ENCODE data around the gene HIVEP3.

Gene HIVEP3

DNA sequence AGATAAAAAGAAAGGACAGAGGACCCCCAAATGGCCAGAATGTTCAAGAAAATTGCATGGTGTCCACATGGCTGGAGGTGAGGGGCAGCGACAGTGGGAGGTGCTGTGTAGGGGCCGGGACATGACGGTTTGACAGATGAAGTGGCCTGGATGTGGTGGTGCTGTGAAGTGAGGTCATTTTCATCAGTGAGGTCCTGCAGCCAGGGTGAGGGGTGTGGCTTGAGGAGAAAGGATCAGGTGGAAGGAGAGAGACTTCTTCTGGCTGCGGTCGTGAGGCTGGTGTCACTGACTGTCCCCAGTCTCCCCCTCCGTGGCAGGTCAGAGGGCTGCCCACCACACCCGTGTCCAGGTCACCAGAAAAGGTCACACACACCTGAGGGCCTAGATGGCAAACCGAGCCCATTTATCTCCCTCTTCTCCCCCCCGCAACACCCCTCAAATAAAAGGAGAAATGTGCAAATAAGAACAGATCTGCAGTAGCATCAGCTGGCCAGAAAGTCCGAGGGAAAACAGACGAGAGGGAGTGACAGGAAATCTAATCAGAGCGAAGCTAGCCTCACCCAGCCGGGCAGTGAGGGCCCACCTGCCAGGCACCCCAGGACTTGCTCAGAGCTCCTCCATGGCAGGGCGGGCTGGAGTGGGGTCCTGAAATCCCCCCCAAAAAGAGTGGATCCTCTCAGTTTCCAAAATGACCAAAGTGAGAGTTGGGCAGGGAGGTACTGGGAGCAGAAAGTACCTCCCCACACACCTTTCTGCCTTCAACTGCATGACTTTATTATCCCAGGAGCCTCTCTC is 285.7 kb downstream of the HIVEP3 start:
- no peak for DNase-seq (ENCODE audit: low read depth in 3 of 3)

DNA sequence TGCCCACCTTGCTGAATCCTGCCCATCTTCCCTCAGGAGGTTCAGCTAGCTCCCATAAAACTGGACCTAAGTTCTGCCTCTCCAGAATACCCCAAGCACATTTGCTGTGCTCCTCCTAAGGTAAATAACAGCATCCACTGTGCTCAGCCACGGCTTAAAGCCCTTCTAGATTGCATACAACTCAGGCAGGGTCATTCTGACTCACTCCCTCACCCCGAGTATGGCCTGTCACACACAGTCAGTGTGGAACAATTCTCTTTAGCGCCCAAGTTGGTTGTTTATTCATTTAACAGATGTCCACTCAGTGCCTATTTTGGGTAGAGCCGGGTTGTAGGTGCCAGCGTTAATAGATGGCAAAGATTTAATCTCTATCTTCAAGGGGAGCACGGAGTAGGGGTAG is 286.8 kb downstream of the HIVEP3 start:
- no peak for DNase-seq (ENCODE audit: low read depth in 3 of 3)

DNA sequence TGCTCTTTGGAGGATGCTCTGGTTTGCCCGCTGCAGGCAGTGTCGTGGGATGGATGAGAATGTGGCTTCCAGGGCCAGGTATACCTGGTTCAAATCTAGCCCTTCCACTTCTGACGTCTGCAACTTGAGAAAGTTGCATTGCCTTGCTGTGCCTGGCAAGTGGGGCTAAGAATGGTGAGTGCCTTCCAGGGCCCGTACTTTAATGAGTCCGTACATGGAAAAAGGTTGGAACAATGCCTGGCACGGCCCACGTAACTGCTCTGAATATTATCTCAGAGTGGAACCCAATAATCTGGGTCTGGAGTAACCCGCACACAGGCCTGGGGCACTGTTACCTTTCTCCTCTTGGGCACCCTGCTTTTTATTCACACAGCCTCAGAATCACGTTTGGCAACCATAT is 287.6 kb downstream of the HIVEP3 start:
- DNase-seq (ENCODE audit: low read depth in 3 of 3): no peak

DNA sequence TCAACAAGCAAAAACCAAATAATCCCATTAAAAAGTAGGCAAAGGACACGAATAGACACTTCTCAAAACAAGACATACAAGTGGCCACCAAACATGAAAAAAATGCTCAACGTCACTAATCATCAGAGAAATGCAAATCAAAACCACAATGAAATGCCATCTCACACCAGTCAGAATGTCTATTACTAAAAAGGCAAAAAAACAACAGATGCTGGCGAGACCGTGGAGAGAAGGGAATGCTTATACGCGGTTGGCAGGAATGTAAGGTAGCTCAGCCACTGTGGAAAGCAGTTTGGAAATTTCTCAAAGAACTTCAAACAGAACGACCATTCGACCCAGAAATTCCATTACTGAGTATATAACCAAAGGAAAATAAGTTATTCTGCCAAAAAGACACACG is 289.2 kb downstream of the HIVEP3 start:
- DNase-seq (ENCODE audit: low read depth in 3 of 3): no peak

DNA sequence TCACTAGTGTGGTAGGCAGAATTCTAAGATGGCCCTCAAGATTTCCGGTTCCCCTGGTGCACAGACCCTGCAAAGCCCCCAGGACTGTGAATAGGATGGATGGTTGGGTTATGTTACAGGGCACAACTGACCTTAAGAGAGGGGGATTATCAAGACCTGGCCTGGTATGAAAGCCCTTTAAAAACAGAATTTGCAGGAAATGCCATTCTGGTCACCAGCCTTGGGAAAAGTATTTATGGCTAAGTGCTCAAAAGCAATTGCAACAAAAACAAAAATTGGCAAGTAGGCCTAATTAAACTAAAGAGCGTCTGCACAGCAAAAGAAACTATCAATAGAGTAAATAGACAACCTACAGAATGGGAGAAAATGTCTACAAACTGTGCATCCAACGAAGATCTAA is 289.6 kb downstream of the HIVEP3 start:
- no peak for DNase-seq (ENCODE audit: low read depth in 3 of 3)

DNA sequence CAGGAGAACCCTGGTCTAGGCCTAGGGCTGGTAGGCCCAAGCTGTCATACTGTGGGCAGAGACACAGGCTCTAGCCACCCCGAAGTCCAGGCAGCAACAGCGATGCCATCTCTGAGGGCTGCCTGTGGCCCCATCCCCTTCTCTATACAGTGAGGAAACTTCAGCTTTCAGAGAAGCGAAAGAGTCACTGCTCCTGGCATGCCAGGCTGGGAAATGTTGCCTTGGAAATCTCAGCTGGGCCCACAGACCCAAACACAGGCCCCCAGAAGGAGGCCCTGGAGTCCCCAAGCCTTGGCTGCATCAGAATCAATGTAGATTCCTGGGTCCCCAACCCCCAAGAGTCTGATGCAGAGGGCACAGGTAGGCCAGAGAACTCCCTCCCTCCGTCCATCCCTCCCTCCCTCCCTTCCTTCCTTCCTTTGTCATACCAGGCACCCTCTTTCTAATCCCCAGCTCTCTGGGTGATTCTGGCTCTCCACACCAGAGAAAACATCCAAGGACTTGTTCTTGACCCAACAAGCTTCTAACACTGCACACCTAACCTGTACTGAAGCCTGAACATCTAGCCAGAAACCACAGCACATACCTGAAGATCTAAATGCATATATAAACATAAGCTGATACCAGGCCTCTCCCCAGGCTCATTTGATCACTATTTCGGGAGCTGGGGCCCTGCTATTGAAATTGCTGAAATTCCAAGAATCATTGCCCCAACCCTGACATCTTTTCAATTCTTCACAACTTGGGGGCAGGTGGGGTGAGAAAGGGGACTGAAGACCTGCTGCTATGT is 291.0 kb downstream of the HIVEP3 start:
- DNase-seq (ENCODE audit: low read depth in 3 of 3): no peak

DNA sequence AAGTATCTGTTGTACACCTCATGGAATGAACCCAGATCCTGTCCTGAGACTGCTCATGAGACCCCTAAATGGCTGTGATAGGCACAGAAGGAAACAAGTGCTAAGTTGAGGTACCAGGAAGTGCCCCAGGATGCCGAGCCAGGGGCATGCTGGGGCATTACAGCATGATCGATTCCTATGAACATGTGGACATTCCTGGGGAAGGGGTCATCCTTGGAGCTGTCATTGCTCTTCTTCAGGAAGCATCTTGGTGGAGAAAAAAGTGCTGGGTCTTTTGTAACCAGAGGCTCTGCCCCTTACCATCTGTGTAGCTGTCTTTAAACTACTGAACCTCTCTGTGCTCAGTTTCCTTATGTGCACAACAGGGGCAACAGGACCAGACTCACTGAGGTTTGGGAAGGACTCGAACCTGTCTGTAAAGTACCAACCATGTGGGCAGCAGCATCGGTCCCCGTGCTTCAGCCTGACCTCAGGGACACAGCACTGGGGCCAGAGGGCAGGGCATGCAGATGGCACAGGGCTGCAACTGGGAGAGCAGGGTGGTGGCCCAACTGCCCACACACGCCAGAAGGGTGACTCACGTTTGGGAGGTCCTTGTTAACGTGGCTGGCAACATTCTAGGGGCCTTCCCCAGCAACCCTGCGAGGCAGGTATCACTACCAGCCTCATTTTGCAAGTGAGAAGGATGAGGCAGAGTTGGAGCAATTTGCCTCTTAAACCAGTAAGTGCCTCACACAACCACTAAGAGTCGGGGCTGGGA is 291.9 kb downstream of the HIVEP3 start:
- peak in 2 of 3 donors; percentile 47 to 63 for DNase-seq (ENCODE audit: low read depth in 3 of 3)

DNA sequence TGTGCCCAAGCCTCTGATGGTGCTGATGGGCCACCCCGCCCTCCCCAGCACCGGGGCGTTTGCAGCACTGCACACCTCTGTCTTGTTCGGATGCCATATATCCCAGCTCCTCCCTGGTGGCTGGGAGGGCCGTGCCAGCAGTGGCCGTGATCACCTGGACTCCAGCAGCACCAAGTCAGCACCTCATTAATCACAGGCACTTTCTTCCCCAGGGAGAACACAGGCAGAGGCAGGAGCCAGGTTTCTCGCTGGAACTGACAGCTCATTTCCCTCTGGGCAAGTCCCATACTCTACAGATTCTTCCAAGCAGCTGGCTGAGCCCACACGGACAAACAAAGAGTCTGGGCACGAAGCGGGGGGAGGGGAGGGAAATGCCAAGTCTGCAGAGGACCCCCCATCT is 292.6 kb downstream of the HIVEP3 start:
- no peak for DNase-seq (ENCODE audit: low read depth in 3 of 3)

DNA sequence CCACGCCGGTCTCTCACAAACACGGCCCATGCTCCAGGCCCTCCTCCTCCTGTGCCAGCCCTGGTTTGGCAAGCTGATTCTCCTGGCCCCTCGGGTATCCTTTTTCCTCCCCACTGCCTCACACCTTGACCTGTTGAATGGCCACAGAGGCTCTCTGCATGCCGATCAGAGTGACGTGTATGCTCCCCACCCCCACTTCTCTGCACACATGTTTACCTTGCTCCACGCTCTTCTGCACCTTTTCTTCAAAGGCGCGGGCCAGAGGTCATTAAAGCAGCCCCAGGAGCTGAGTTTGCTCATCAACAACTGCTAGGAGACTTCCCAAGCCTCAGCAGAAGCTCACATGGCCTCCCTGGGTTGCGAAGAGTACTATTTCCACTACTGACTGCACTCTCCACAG is 295.0 kb downstream of the HIVEP3 start:
- DNase-seq (ENCODE audit: low read depth in 3 of 3): no peak

DNA sequence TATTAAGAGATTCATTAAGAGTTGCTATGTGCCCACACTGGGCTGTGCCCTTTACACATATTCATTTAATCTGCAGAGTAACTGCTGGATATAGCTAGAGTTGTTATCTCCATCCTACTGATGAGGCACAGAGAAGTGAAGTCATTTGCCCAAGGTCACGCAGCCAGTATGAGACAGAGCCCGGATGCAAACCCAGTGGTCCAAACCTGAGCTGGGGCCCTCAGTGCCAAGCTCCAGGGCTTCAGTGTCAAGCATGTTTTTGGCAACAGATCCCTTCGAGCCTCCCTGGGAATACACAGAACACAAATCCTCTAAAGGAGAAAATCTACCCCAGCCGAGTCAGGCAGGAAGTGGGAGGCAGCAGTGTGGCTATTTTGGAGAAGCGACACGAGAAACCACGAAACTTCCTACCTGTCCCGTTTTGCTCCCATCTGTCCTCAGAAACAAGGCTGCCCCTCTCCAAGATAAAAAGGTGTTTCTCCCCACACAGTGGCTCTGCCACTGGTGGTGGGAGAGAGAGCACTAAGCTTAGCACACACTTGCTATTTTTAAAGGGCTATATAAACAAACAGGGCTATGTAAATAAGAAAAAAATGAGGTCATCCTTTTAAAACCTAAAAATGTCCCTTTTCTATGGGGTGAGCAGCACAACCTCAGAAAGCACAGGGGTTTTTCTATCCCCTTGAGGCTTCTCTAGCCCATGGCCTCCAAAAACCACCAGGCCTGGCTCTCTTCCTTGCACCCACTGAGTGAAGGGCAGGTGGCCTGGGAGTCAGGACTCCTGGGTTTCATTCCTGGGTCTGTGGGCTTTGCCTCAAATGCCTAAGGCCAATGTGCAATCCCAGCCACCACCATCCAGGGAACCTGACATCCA is 295.6 kb downstream of the HIVEP3 start:
- no peak for DNase-seq (ENCODE audit: low read depth in 3 of 3)

DNA sequence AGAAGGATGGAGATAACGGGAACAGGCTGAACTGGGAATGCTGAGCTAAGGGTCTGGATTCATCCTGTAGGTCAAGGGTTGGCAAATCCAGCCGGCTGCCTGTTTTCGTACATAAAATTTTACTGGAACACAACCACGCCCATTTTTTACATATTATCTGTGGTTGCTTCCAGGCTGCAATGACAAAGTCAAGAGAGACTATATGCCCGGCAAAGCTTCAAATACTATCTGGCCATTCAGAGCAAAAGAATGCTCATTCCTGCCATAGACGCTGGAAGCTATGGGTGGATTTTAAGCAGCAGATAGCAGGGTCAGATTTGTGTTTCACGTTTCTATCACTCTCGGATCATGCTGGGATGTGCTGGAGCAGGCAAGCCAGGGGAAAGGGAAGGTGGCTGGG is 296.3 kb downstream of the HIVEP3 start:
- no peak for DNase-seq (ENCODE audit: low read depth in 3 of 3)

DNA sequence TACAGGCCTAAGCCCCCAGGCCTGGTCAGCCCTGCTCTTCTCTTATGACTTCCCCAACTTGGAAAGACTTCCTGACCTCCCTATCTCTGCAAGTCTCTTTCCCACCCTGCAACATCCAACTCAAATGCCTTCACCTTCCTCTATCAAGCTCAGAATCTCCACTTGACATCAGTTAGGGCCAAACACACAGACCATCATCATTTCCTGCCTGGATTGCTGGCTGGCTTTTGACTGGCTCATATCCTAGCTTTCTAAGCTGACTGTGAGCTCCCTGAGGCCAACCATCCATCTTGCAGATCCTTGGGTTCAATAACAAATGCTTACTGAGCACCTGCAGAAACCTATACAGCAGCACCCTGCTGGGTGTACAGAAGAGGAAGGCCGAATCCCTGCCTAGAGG is 296.9 kb downstream of the HIVEP3 start:
- DNase-seq (ENCODE audit: low read depth in 3 of 3): no peak

DNA sequence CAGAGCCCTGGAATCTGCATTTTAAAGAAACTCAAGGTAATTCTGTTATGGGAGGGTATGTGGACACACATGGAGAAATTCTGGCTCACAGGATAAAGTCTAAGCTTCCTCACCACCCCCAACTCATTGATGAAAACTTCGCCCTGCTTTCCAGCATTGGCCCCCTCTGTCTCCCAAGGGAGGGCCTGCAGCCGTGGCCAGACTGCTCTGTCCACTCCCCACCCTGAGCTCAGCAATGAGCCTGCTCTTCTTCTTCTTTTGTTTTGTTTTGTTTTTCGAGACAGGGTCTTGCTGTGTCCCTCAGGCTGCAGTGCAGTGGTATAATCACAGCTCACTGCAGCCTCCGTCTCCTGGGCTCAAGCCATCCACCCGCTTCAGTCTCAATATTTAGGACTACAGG is 297.5 kb downstream of the HIVEP3 start:
- DNase-seq (ENCODE audit: low read depth in 3 of 3): no peak

DNA sequence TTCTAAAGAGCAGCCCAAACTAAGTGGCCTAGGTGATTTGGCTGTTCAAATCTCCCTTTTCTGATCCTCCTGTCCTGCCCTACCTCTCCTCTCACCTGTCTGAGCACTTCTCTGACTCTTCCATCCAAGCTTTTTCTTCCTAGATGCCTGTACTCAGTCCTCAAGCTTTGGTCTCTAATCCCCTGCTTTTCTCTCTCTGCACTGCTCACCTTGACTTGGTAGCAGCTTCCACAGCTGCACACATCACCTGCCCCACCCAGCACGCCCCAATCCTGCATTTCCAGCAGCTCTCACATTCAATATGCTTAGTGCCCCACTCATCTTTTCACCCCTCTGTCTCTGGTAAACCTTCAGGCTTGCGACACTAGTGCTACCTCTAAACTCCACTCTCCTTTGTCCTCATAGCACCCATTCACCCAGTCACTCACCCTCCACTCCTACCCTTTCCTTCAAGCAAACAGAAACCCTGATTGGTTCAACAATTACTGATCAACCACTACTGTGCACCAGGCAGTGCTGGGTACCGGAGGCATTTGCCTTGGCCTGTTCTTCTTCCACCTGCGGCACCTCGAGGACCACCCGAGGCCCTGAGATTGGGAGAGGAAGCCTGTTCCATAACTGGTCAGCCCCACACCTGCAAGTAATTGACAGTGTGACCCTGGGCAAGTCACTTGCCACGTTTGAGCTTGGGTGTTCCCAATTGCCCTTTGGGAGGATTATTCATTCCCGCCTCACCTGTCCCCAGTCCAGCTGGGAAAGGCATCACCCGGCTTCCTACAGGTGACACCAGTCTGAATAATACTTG is 298.2 kb downstream of the HIVEP3 start:
- no peak for DNase-seq (ENCODE audit: low read depth in 3 of 3)

DNA sequence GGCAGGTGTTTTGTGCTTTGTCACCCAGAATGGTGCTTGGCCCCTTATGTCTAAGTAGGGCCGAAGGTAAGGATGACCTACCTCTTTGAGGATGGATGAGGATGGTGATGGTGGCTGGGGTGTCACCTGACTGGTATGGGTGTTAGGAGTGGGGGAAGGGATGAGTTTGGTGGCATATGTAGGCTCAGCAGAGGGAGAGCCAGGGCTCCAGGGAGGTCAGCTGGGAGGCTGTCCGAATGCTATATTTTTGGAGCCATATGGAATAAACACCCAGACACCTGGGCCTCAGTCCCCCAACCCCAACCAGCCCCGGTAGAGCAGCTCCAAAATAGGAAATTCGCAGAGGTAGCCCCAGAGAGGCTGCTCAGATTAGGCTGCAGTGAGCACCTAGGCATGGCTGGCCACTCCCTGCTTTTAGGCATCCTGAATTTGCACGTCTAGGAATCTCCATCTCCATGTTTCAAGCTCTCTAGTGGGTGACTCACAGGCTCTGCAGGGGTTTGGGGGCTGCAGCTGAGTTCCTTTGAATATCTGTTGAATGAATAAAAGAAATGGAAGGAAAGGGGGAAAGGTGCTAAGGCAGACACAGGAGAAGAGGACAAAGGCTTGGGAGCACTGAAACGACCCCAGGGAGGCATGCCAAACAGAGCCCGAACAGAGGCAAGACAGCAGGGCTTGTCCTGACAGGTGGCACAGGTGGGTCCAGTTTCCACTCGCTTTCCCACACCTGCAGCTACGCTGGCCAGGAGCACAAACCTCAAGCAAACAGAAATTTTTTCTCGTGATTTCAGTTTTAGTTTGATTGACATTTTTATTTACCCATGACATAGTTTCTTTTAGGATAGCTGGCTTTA is 299.0 kb downstream of the HIVEP3 start:
- no peak for DNase-seq (ENCODE audit: low read depth in 3 of 3)

DNA sequence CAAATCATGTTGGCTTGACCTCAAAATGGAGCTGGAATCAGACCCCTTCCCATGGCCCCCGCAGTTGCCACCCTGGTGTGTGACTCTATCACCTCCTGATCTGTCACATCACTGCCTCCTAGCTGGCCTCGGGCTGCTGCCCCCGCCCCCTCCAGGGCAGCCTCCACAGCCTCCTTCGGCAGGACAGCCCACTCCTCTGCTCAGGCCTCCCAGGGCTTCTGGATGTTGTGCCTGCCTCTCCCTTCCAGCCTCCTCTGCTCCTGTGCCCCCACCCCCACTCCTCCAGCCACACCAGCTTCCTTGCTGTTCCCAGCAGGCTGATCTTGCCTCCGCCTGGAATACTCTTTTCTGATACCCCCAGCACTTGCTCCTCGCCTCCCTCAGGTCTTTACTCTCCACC is 299.9 kb downstream of the HIVEP3 start:
- no peak for DNase-seq (ENCODE audit: low read depth in 3 of 3)

DNA sequence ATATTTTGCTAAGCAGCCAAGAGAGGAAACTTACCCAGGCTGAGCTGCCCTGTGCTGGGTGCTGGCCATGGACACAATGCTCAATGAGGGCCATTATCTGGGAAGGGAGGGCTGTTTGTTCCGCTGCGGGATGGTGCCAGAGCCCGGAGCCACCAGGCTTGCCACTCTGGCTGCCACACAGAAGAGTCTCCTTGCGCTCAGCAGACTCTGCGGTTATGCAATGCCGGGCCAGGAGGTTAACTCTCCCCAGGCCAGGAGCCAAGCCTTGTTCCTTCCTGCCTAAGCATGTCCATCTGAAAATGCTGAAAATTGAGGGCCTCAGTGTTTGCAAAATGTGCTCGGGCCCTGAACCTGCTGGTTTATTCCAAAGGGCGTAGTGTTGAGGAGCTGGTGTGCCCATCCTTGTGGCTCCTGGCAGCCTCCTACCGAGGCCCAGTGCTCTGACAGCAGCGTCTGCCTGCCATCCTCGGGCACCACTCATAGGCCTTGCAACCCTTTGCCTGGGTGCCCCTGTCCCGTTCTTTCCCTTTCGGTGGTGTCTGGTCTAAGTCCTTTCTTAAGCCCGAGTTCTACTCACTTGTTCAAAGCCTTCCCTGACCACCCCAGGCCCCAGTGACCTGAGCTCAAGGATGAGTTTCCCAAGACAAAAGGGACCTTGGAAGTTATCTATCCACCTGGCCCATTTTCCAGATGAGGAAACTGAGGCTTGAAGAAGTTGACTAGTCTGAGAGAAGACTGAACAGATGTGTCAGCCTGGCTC is 300.5 kb downstream of the HIVEP3 start:
- no peak for DNase-seq (ENCODE audit: low read depth in 3 of 3)

DNA sequence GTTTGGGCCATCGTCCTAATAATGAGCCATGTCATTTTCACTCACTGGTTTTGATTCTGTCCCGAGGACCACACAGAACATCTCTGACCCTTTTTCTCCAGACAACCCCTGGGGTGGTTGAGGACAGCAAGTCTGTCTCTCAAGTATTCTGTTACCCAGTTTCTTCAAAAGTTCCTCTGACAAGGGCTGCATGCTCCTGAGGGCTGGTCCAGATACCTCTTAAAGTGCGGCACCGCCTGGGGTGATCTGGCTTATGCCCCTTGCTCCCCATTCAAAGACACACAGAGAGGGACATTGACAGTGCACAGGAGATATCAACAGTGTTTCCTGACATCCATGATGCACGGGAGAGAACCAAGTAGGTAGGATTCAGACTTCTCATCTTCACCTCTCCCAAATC is 301.4 kb downstream of the HIVEP3 start:
- DNase-seq (ENCODE audit: low read depth in 3 of 3): no peak

DNA sequence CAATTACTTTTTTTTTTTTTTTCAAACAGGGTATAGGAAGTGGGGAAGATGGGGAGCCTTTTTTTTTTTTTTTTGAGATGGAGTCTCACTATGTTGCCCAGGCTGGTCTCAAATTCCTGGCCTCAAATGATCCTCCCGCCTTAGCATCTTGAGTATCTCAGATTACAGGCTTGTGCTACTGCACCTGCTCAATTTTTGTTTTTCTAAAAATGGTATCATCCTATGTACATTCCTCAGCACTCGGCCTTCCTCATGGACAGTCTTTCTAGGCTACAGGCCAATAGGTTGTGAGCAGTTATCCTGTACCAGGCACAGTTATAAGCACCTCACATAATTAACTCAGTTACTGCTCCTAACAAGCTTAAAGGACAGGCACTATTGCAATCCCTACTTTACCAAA is 302.2 kb downstream of the HIVEP3 start:
- no peak for DNase-seq (ENCODE audit: low read depth in 3 of 3)
